ENCODE measurements around the gene UVRAG. TPM values are rescaled to one million over a fixed set of nuclear protein-coding genes. Genes with fewer than 3 reads are reported as not detected.

The UVRAG gene
- total and polyA plus RNA-seq, 2 of the 13 experiments (the other 11 are each of a cell fraction or from before 2014, with no cell fraction given): 9.7 to 17.3 TPM

- TF ChIP-seq ARID4A (CRISPR knock-in tag; IDR thresholded peaks at IDR 0.05; ENCODE audit: borderline replicate concordance): no peak
- TF ChIP-seq THAP9 (CRISPR knock-in tag; IDR thresholded peaks at IDR 0.05; ENCODE audit: borderline replicate concordance): no peak
- no peak for TF ChIP-seq ZNF121 (CRISPR knock-in tag; IDR thresholded peaks at IDR 0.05)
- TF ChIP-seq CC2D1A (CRISPR knock-in tag; IDR thresholded peaks at IDR 0.05): no peak
- TF ChIP-seq ZFY (CRISPR knock-in tag; IDR thresholded peaks at IDR 0.05): peak; percentile 64
- no peak for TF ChIP-seq KAT2B (IDR thresholded peaks at IDR 0.05; ENCODE audit: borderline replicate concordance, low read depth, low read length)
- TF ChIP-seq ERF (CRISPR knock-in tag; IDR thresholded peaks at IDR 0.05): 0 out of 2 replicates have a peak, but pooled peaks have one; percentile 38
- 0 out of 2 replicates have a peak, but pooled peaks have one; percentile 54 for TF ChIP-seq MEIS1 (CRISPR knock-in tag; IDR thresholded peaks at IDR 0.05; ENCODE audit: borderline replicate concordance)
- TF ChIP-seq RBM39 (IDR thresholded peaks at IDR 0.05; ENCODE audit: low read depth, low read length, poor library complexity, severe bottlenecking): no peak
- TF ChIP-seq RAD51 (IDR thresholded peaks at IDR 0.05; ENCODE audit: borderline replicate concordance): no peak
- no peak for TF ChIP-seq ZNF710 (CRISPR knock-in tag; IDR thresholded peaks at IDR 0.05; ENCODE audit: borderline replicate concordance)
- TF ChIP-seq ZBTB7B (CRISPR knock-in tag; IDR thresholded peaks at IDR 0.05): peak; percentile 88
- TF ChIP-seq ZNF510 (CRISPR knock-in tag; IDR thresholded peaks at IDR 0.05; ENCODE audit: low read depth): no peak
- no peak for TF ChIP-seq PITX1 (CRISPR knock-in tag; IDR thresholded peaks at IDR 0.05)
- TF ChIP-seq PATZ1 (CRISPR knock-in tag; IDR thresholded peaks at IDR 0.05): peak; percentile 95
- TF ChIP-seq FOXJ3 (CRISPR knock-in tag; IDR thresholded peaks at IDR 0.05; ENCODE audit: borderline replicate concordance): no peak; the same call in 1 of the 2 replicates
- no peak for TF ChIP-seq ZKSCAN8 (CRISPR knock-in tag; IDR thresholded peaks at IDR 0.05; ENCODE audit: borderline replicate concordance)
- TF ChIP-seq BRD4 (CRISPR knock-in tag; IDR thresholded peaks at IDR 0.05): no peak
- peak; percentile 32; the same call in 1 of the 2 replicates for TF ChIP-seq MIER2 (CRISPR knock-in tag; IDR thresholded peaks at IDR 0.05)
- TF ChIP-seq ZSCAN20 (CRISPR knock-in tag; IDR thresholded peaks at IDR 0.05; ENCODE audit: borderline replicate concordance): no peak
Observed at GRCh38 chr11:76177250-76177686, 362.3 kb downstream of the UVRAG start (continued).

All from HepG2 (cell line).